AG04449 (cell line): ENCODE data around the gene TMEM100.

Source experiments
- CTCF ChIA-PET: fragments of 350-600 bp; formaldehyde crosslinking; extraction: SDS; loops from one replicate; lab custom pipeline; 2021; ENCODE audit warnings: antibody characterized with exemption; lab: Yijun Ruan, JAX
- POLR2A ChIA-PET: fragments of 400-600, 350-600 bp; formaldehyde crosslinking; extraction: SDS; loops from one replicate; lab custom pipeline; 2020; ENCODE audit warnings: antibody characterized with exemption, inconsistent platforms; lab: Yijun Ruan, JAX
- DNase-seq: peaks from one replicate; pipeline ENCODE4 v3.0.0-alpha.2; 2010; ENCODE audit warnings: low read depth, low spot score
- H3K4me3 ChIP-seq: 2 replicates; pipeline ENCODE4 v1.5.1; 2011; ENCODE audit warnings: low read depth, mild to moderate bottlenecking, control low read depth, low read length
- CTCF ChIP-seq: IDR thresholded peaks from one replicate; pipeline ENCODE4 v1.5.1; 2011; ENCODE audit warnings: mild to moderate bottlenecking, moderate library complexity, low read length, control low read depth, inconsistent platforms; ENCODE audit not compliant: insufficient read depth; ENCODE audit errors: missing control alignments

TMEM100 gene

GRCh38 chr17:55758171-55758570 lies 35.5 kb upstream of the TMEM100 start:
- DNase-seq = no peak
- no peak overlapping the region for H3K4me3 ChIP-seq
- CTCF ChIA-PET = interaction anchor here (1.1 to 2.8 kb wide), 5 partner anchors 13 to 231 kb away, joined by 3 to 22 read pairs (median 6); no protein-coding TSS in a partner anchor
- POLR2A ChIA-PET = no interaction called here
- no peak for TF ChIP-seq CTCF

GRCh38 chr17:55757659-55758058 lies 35.0 kb upstream of the TMEM100 start:
- ChIA-PET POLR2A (no interaction called here), CTCF (interaction anchor here (1.1 to 2.8 kb wide), 5 partner anchors 14 to 231 kb away, joined by 3 to 22 read pairs (median 6); no protein-coding TSS in a partner anchor)
- TF ChIP-seq CTCF = no peak
- no peak for DNase-seq
- H3K4me3 ChIP-seq = no peak overlapping the region

GRCh38 chr17:55756689-55757088 lies 34.0 kb upstream of the TMEM100 start:
- POLR2A ChIA-PET = no interaction called here
- CTCF ChIA-PET = interaction anchor here (0.6 to 1.0 kb wide), 3 partner anchors 14 to 230 kb away, joined by 3 to 7 read pairs (median 3); no protein-coding TSS in a partner anchor
- TF ChIP-seq CTCF = no peak
- DNase-seq = no peak
- no peak overlapping the region for H3K4me3 ChIP-seq

- no peak for DNase-seq
- H3K4me3 ChIP-seq = peak overlapping the region; percentile 84
- no peak for TF ChIP-seq CTCF
- CTCF ChIA-PET = interaction anchor here (0.6 to 3.8 kb wide), 8 partner anchors 8 to 225 kb away, joined by 3 to 52 read pairs (median 6); no protein-coding TSS in a partner anchor
- POLR2A ChIA-PET = interaction anchor here (1.5 kb wide), 3 partner anchors 9 to 17 kb away, joined by 4 to 13 read pairs (median 10); no protein-coding TSS in a partner anchor
These were observed 29.1 kb upstream of the TMEM100 start for GRCh38 chr17:55751720-55752250.

- TF ChIP-seq CTCF = peak; percentile 70
- peak within 1 kb of the TSS; percentile 84 for H3K4me3 ChIP-seq
- ChIA-PET POLR2A (interaction anchor here (1.5 kb wide), 3 partner anchors 10 to 18 kb away, joined by 4 to 13 read pairs (median 10); no protein-coding TSS in a partner anchor), CTCF (interaction anchor here (0.6 to 3.8 kb wide), 16 partner anchors 9 to 237 kb away, joined by 3 to 52 read pairs (median 5); no protein-coding TSS in a partner anchor)
- no peak for DNase-seq
These were observed 28.3 kb upstream of the TMEM100 start, which contains the start of gene PCTP for GRCh38 chr17:55750750-55751657. TSS of gene PCTP (plus strand) at chr17:55751051. CDS start at chr17:55751104, 53 bp downstream.
